ENCODE measurements around the gene ANKRD55.

The ANKRD55 gene

DNA sequence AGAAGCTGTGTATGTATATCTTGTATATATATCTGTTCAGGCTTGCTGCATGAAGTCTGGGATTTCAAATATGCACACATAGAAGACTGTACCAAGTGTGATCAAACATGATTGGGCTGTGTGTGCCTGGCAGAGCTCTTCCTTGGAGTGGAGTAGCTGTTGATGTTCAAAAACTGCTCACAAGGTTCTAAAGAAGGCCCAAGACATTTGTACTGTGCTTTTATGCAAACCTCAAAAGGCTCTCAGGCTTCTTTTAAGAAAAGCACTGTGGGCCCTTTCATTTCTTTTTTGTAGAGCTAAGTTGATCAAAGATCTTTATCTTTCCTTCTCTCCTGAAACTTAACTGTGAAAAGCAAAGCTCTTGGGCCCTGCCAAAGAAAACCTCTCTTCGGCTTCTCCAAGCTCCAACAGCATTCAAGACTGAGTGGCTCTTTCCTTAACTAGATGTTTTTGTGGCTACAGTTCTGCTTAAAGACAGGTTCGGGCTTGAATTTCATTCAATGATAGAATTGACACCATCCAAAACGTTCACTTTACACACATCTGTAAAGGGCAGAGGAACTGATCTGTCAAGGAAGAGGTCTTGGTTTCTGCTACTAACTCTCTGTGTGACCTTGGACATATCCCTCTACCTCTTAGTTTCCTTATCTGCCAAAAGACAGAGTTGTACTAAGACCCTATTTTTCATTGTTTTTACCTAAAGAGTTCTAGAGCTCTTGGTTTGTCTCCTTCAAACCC lies 132.5 kb downstream of the ANKRD55 start:
- H3K4me3 ChIP-seq (ENCODE audit: low read length) = no peak overlapping the region
- no peak for TF ChIP-seq CTCF (conservative IDR thresholded peaks at IDR 0.05; ENCODE audit: low read length)
- no peak for DNase-seq (ENCODE audit: low read depth)

DNA sequence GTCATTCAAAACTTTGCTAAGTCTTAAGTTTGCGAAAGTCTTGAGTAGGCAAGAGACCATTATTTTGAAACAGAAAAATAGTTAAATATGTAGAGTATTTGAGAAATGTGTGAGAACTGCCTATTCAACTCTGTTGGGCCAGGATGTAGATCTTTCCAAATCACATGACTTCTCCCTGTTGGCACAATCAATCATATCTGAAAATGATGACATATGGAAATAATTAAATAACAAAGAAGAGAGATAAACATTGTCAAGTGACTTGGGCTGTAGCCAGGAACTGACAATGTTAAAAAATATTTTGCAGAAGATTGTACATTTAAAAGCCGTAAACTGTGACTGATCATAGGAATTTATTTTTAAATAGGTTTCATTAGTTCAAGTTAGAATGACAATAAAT lies 133.8 kb downstream of the ANKRD55 start:
- TF ChIP-seq CTCF (conservative IDR thresholded peaks at IDR 0.05; ENCODE audit: low read length) = no peak
- DNase-seq (ENCODE audit: low read depth) = peak; percentile 97

DNA sequence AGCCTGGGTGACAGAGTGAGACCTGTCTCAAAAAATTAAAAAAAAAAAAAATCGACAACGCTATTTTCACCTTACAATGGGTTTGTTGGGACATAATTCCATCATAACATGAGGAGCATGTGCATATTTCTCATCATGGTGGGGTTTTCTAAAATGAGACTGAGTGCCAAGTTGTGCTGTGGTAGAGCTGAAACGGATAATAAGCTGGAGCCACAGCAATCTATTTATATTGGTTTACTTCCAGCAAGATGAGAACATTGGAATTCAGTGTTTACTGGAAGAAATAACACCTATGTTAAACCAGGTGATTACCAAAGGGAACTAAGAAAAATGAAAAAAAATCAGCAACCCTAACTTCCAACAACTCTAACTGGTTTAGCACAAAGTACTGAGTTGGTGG lies 136.1 kb downstream of the ANKRD55 start:
- H3K4me3 ChIP-seq (ENCODE audit: low read length) = no peak overlapping the region
- TF ChIP-seq CTCF (conservative IDR thresholded peaks at IDR 0.05; ENCODE audit: low read length) = no peak
- DNase-seq (ENCODE audit: low read depth) = no peak

More for the DNA sequence above, 133.8 kb downstream of the ANKRD55 start:
- H3K4me3 ChIP-seq (ENCODE audit: low read length) = no peak overlapping the region

DNA sequence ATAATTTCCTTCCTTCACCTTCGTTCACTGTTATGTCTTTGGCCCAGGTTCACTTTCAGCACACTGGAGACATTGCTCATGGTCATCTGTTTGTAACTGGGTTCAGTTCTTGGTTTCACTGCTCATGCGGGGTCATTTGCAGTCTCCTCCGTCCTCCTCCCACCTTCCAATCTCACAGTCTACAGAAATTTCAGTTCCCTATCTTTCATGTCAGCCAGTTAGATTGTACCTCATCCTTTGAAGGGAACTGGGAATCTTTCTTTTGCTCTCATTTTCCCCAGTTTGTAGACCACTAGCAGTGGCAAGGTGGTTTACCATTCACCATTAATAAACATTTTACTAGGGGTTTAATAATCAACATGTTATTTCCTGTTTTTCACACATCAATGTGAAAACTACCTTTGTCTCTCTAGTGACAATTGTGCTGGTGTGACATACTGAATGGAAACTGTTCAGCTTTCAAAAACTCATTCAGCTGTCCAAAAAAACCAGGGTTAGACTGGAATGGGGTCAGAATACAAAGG lies 137.5 kb downstream of the ANKRD55 start:
- H3K4me3 ChIP-seq (ENCODE audit: low read length) = no peak overlapping the region
- no peak for TF ChIP-seq CTCF (conservative IDR thresholded peaks at IDR 0.05; ENCODE audit: low read length)
- DNase-seq (ENCODE audit: low read depth) = no peak

- DNase-seq (ENCODE audit: low read depth) = no peak
- no peak for TF ChIP-seq CTCF (conservative IDR thresholded peaks at IDR 0.05; ENCODE audit: low read length)
- H3K4me3 ChIP-seq (ENCODE audit: low read length) = no peak overlapping the region
Observed at GRCh38 chr5:56094579-56095361, 138.4 kb downstream of the ANKRD55 start.

- no peak overlapping the region for H3K4me3 ChIP-seq (ENCODE audit: low read length)
- no peak for TF ChIP-seq CTCF (conservative IDR thresholded peaks at IDR 0.05; ENCODE audit: low read length)
- DNase-seq (ENCODE audit: low read depth) = no peak
Observed at GRCh38 chr5:56093970-56094369, 139.2 kb downstream of the ANKRD55 start.
